Activated CD4-positive, alpha-beta T cell treated with anti-CD3 and anti-CD28 coated beads, Interleukin-2, amount 50 U/mL, for 48 hours (primary cell): ENCODE results near the gene LGALS12.
A peak's percentile ranks its signal among the peaks of the same experiment; 100 is the strongest.

Source experiments
- DNase-seq, 2 experiments: peaks; one replicate each; pipeline ENCODE4 v3.0.0-alpha.2; 2020

Gene LGALS12

GRCh38 chr11:63564056-63564774, 58.3 kb downstream of the LGALS12 start:
- peak in 1 of 2 experiments; percentile 31 for DNase-seq

DNA sequence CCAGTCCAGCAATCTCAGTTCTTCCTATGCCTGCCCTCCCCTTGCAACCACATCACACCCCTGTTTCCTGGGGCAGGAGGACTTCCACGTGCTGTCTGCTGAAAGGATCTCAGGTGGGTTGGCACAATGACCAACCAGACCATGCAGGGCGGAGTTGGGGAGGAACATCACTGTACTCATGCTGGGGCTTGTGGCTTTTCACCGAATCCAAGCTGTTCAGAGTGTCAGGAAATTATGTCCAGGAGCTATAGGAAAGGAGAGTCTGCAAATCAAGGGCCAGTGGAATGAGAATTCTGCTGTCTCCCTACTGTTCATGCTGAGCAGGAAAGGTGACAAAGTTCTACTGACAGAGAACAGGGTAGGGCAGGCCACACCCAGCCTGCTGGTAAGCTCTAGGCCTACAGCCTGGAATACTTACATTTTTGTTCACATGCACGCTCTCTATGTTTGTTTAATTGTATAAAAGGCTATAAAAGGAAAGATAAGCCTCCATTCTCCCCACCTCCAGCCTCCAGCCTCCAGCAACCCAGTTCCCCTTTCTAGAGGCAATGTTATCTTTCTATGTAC, 59.0 kb downstream of the LGALS12 start:
- DNase-seq = no peak
